ENCODE measurements around the gene MGAT4B.
"Not testable (repeated sequence)": the region's sequence is repeated elsewhere in the genome, so short reads cannot be mapped to it uniquely, and the experiment has no call there.

MGAT4B gene
- total RNA-seq = 65.8 to 126 (median 80.5) reads per million in 4 experiments

GRCh38 chr5:179806250-179807048 is at the start of gene MGAT4B:
Gene MGAT4B (minus strand): TSS chr5:179806866. CDS start chr5:179806583, 283 bp downstream.
- DNase-seq = no peak

GRCh38 chr5:179854356-179854755 is 47.7 kb upstream of the MGAT4B start:
- no peak for DNase-seq

- DNase-seq = no peak
These were observed 46.4 kb upstream of the MGAT4B start for GRCh38 chr5:179852993-179853547.

GRCh38 chr5:179841621-179842020 is 35.0 kb upstream of the MGAT4B start:
- no peak for DNase-seq

GRCh38 chr5:179840766-179841165 is 34.1 kb upstream of the MGAT4B start:
- DNase-seq = no peak

- DNase-seq = no peak
These were observed 33.7 kb upstream of the MGAT4B start for GRCh38 chr5:179840321-179840720.

- no peak for DNase-seq
These were observed 32.9 kb upstream of the MGAT4B start for GRCh38 chr5:179839328-179840256.

GRCh38 chr5:179837076-179838011 is 30.7 kb upstream of the MGAT4B start:
- DNase-seq = no peak

- peak; percentile 18 for DNase-seq
These were observed 29.8 kb upstream of the MGAT4B start for GRCh38 chr5:179836225-179837019.

GRCh38 chr5:179834871-179835270 is 28.2 kb upstream of the MGAT4B start:
- DNase-seq = not testable (repeated sequence)

- DNase-seq = no peak
These were observed 27.5 kb upstream of the MGAT4B start for GRCh38 chr5:179834120-179834519.

- DNase-seq = no peak
These were observed 27.0 kb upstream of the MGAT4B start for GRCh38 chr5:179833709-179834070.

GRCh38 chr5:179833056-179833708 is 26.5 kb upstream of the MGAT4B start:
- no peak for DNase-seq

- DNase-seq = no peak
These were observed 25.5 kb upstream of the MGAT4B start for GRCh38 chr5:179832039-179832745.

GRCh38 chr5:179830818-179831468 is 24.3 kb upstream of the MGAT4B start:
- no peak for DNase-seq

- no peak for DNase-seq
These were observed 23.2 kb upstream of the MGAT4B start for GRCh38 chr5:179829732-179830435.

- DNase-seq = no peak
These were observed 22.2 kb upstream of the MGAT4B start for GRCh38 chr5:179828756-179829421.

GRCh38 chr5:179827680-179828079 is 21.0 kb upstream of the MGAT4B start:
- DNase-seq = no peak

Data from effector CD8-positive, alpha-beta T cell (primary cell).